ENCODE data around the gene SERPINE1.

- TF ChIP-seq, protein P1, sequence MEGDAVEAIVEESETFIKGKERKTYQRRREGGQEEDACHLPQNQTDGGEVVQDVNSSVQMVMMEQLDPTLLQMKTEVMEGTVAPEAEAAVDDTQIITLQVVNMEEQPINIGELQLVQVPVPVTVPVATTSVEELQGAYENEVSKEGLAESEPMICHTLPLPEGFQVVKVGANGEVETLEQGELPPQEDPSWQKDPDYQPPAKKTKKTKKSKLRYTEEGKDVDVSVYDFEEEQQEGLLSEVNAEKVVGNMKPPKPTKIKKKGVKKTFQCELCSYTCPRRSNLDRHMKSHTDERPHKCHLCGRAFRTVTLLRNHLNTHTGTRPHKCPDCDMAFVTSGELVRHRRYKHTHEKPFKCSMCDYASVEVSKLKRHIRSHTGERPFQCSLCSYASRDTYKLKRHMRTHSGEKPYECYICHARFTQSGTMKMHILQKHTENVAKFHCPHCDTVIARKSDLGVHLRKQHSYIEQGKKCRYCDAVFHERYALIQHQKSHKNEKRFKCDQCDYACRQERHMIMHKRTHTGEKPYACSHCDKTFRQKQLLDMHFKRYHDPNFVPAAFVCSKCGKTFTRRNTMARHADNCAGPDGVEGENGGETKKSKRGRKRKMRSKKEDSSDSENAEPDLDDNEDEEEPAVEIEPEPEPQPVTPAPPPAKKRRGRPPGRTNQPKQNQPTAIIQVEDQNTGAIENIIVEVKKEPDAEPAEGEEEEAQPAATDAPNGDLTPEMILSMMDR (conservative IDR thresholded peaks at IDR 0.05 in 1 of 2, IDR thresholded peaks at IDR 0.05 in 1 of 2; ENCODE audit: low read depth in 1 of 2, low read length in 2 of 2), result peak; percentile 69 to 85
- TF ChIP-seq EZH2 (IDR thresholded peaks at IDR 0.05; ENCODE audit: low read length, missing control alignments), result no peak
These were observed 32.0 kb upstream of the SERPINE1 start for GRCh38 chr7:101094791-101095375.
